ENCODE data around the gene GALE. TPM values are rescaled to one million over a fixed set of nuclear protein-coding genes. Genes with fewer than 3 reads are reported as not detected.

The GALE gene
- total and polyA plus RNA-seq, 2 donors (not counting 3 experiments of a cell fraction or from before 2014, with no cell fraction given) = 42.9 to 64.7 TPM

DNA sequence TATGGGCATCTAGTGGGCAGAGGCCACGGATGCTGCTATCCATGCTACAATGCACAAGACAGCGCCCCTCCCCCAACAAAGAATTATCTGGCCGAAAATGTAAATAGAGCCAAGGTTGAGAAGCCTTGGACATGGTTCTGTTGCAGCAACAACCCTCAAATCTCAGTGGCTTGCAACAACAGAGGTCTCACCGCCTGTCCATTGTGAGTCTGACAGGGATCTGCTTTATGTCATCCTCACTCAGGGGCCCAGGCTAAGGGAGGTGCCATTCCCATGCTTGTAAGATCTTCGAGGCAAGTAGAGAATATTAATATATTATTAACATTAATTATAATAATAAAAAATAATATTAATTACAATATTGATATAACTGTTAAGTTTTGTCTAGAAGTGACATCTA lies 31.8 kb downstream of the GALE start:
- no peak overlapping the region for H3K27ac ChIP-seq (ENCODE audit: insufficient read depth, low read depth, low read length)
- H3K9me3 ChIP-seq (replicated peaks; ENCODE audit: control insufficient read depth, insufficient read depth, low read length) = no peaks in the 10 kb centered on the region
- H3K79me2 ChIP-seq (ENCODE audit: control insufficient read depth, insufficient read depth, low read length) = no peaks in the 10 kb centered on the region
- intact Hi-C loops (cut with micrococcal nuclease) = no loop called here
- H3K4me1 ChIP-seq (ENCODE audit: control insufficient read depth, extremely low read depth, insufficient read depth, low read length) = no peaks in the 10 kb centered on the region
- H3K27me3 ChIP-seq (ENCODE audit: control insufficient read depth in 2 of 2, insufficient read depth in 2 of 2, low read length in 2 of 2) = no peaks in the 10 kb centered on the region
- no peaks in the 10 kb centered on the region for H3K9me1 ChIP-seq (replicated peaks; ENCODE audit: control insufficient read depth, extremely low read depth, insufficient read depth, low read length)
- no peak overlapping the region for H3K4me3 ChIP-seq (replicated peaks in 1 of 3; ENCODE audit: insufficient read depth in 1 of 3, low read depth in 1 of 3, low read length in 3 of 3)
- no peak overlapping the region for H3K9ac ChIP-seq (replicated peaks; ENCODE audit: extremely low read depth, insufficient read depth, low read length)
- ChIA-PET POLR2A (no interaction called here), CTCF (interaction anchor here (1.3 kb wide), 1 partner anchor 77 kb away, joined by 3 read pairs; the partner anchor contains the start of gene RPL11)
- no peak overlapping the region for H2AFZ ChIP-seq (ENCODE audit: low read depth, low read length)
- H3K4me2 ChIP-seq (ENCODE audit: insufficient read depth, low read length) = no peak overlapping the region
- TF ChIP-seq GATA2 (IDR thresholded peaks at IDR 0.05; ENCODE audit: insufficient read depth, insufficient read length, low read depth, low read length) (no peak), MYC (IDR thresholded peaks at IDR 0.05; ENCODE audit: low read depth, low read length) (no peak), FOS (IDR thresholded peaks at IDR 0.05; ENCODE audit: borderline replicate concordance, insufficient read depth, low read length) (no peak), JUN (IDR thresholded peaks at IDR 0.05; ENCODE audit: borderline replicate concordance, insufficient read depth, insufficient read length, low read depth) (no peak), POLR2A (IDR thresholded peaks at IDR 0.05; ENCODE audit: low read depth, low read length) (no peak), POLR2AphosphoS5 (IDR thresholded peaks at IDR 0.05; ENCODE audit: insufficient read depth, low read depth, low read length) (no peak), EZH2 (IDR thresholded peaks at IDR 0.05; ENCODE audit: borderline replicate concordance, low read depth, low read length, severe bottlenecking) (no peak)
- TF ChIP-seq, protein P1, sequence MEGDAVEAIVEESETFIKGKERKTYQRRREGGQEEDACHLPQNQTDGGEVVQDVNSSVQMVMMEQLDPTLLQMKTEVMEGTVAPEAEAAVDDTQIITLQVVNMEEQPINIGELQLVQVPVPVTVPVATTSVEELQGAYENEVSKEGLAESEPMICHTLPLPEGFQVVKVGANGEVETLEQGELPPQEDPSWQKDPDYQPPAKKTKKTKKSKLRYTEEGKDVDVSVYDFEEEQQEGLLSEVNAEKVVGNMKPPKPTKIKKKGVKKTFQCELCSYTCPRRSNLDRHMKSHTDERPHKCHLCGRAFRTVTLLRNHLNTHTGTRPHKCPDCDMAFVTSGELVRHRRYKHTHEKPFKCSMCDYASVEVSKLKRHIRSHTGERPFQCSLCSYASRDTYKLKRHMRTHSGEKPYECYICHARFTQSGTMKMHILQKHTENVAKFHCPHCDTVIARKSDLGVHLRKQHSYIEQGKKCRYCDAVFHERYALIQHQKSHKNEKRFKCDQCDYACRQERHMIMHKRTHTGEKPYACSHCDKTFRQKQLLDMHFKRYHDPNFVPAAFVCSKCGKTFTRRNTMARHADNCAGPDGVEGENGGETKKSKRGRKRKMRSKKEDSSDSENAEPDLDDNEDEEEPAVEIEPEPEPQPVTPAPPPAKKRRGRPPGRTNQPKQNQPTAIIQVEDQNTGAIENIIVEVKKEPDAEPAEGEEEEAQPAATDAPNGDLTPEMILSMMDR (IDR thresholded peaks at IDR 0.05; ENCODE audit: extremely low read depth in 1 of 2, insufficient read depth in 1 of 2, low read depth in 1 of 2, low read length in 2 of 2) = no peak
- TF ChIP-seq, protein P2, sequence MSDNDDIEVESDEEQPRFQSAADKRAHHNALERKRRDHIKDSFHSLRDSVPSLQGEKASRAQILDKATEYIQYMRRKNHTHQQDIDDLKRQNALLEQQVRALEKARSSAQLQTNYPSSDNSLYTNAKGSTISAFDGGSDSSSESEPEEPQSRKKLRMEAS (IDR thresholded peaks at IDR 0.05; ENCODE audit: insufficient read depth, insufficient read length) = no peak
- no peaks in the 10 kb centered on the region for H4K20me1 ChIP-seq (replicated peaks; ENCODE audit: control insufficient read depth, extremely low read depth, insufficient read depth, low read length)
- DNase-seq (ENCODE audit: low read depth, low spot score) = no peak
- no TSS peak for BruUV-seq (replicated peaks)
- no peaks in the 10 kb centered on the region for H3K36me3 ChIP-seq (ENCODE audit: control insufficient read depth in 2 of 2, extremely low read depth in 1 of 2, insufficient read depth in 2 of 2, low read length in 2 of 2)
- FAIRE-seq = no peak
- dilution Hi-C loops (cut with MboI; ENCODE audit: extremely low pct_ligation_motif_present, low sequenced_read_pairs) = no loop called here

All from endothelial cell of umbilical vein (primary cell).